Fibroblast of the conjunctiva (primary cell): ENCODE data around the gene AOC3.
A peak's percentile ranks its signal among the peaks of the same experiment; 100 is the strongest.
"Not testable (repeated sequence)": the region's sequence is repeated elsewhere in the genome, so short reads cannot be mapped to it uniquely, and the experiment has no call there.

Experiments
- DNase-seq: peaks from one replicate; pipeline ENCODE4 v3.0.0-alpha.2; 2010; ENCODE audit warnings: low read depth

Gene AOC3

GRCh38 chr17:42894283-42895184, 43.5 kb downstream of the AOC3 start:
- no peak for DNase-seq

GRCh38 chr17:42895185-42895555, 44.2 kb downstream of the AOC3 start:
- peak; percentile 81 for DNase-seq

GRCh38 chr17:42898147-42898811, 47.3 kb downstream of the AOC3 start:
- no peak for DNase-seq

GRCh38 chr17:42899981-42900380, 49.0 kb downstream of the AOC3 start:
- not testable (repeated sequence) for DNase-seq

GRCh38 chr17:42900460-42901331, 49.7 kb downstream of the AOC3 start, which contains the start of gene G6PC1:
Gene G6PC1 (plus strand): TSS chr17:42900799. CDS start chr17:42900877, 78 bp downstream.
- DNase-seq: no peak

- DNase-seq: no peak
These were observed 50.7 kb downstream of the AOC3 start for GRCh38 chr17:42901535-42902229.

- DNase-seq: no peak
These were observed 53.1 kb downstream of the AOC3 start for GRCh38 chr17:42904110-42904469.

GRCh38 chr17:42906772-42907446, 55.9 kb downstream of the AOC3 start:
- no peak for DNase-seq
